ENCODE measurements around the gene TENT5C.

DNA sequence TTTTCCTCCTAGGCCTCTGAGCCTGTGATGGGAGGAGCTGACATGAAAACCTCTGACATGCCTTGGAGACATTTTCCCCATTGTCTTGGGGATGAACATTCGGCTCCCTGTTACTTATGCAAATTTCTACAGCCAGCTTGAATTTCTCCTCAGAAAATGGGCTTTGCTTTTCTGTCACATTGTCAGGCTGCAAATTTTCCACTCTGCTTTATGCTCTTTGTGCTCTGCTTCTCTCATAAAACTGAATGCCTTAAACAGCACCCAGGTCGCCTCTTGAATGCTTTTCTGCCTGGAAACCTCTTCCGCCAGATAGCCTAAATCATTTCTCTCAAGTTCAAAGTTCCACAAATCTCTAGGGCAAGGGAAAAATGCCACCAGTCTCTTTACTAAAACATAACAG lies 46.7 kb upstream of the TENT5C start:
- TF ChIP-seq, protein P1, sequence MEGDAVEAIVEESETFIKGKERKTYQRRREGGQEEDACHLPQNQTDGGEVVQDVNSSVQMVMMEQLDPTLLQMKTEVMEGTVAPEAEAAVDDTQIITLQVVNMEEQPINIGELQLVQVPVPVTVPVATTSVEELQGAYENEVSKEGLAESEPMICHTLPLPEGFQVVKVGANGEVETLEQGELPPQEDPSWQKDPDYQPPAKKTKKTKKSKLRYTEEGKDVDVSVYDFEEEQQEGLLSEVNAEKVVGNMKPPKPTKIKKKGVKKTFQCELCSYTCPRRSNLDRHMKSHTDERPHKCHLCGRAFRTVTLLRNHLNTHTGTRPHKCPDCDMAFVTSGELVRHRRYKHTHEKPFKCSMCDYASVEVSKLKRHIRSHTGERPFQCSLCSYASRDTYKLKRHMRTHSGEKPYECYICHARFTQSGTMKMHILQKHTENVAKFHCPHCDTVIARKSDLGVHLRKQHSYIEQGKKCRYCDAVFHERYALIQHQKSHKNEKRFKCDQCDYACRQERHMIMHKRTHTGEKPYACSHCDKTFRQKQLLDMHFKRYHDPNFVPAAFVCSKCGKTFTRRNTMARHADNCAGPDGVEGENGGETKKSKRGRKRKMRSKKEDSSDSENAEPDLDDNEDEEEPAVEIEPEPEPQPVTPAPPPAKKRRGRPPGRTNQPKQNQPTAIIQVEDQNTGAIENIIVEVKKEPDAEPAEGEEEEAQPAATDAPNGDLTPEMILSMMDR (IDR thresholded peaks at IDR 0.05), result no peak
- no peak for TF ChIP-seq GABPA (IDR thresholded peaks at IDR 0.05; ENCODE audit: low read depth)
